Endodermal cell (in vitro differentiated cells): Measurements from ENCODE around the gene MALAT1. TPM values are rescaled to one million over a fixed set of nuclear protein-coding genes. Genes with fewer than 3 reads are reported as not detected.

Experiments
- DNase-seq: peaks from one replicate; pipeline ENCODE4 v3.0.0-alpha.2; 2017
- H3K27ac ChIP-seq: 2 replicates; pipeline ENCODE4 v1.5.1; 2013; ENCODE audit warnings: mild to moderate bottlenecking, low read depth, low read length, moderate library complexity
- H3K27me3 ChIP-seq: 2 replicates; pipeline ENCODE4 v1.6.1; 2013; ENCODE audit warnings: mild to moderate bottlenecking, low read length, moderate library complexity; ENCODE audit not compliant: insufficient read depth, control insufficient read depth, poor library complexity, severe bottlenecking
- H3K36me3 ChIP-seq: 2 replicates; pipeline ENCODE4 v1.7.0; 2013; ENCODE audit warnings: mild to moderate bottlenecking, low read length, moderate library complexity; ENCODE audit not compliant: control insufficient read depth, insufficient read depth
- H3K4me1 ChIP-seq: one replicate; pipeline ENCODE4 v1.7.0; 2013; ENCODE audit warnings: low read length; ENCODE audit not compliant: control insufficient read depth, insufficient read depth
- H3K4me3 ChIP-seq: 2 replicates; pipeline ENCODE4 v1.5.1; 2013; ENCODE audit warnings: mild to moderate bottlenecking, low read length, moderate library complexity
- H3K9ac ChIP-seq: 2 replicates; pipeline ENCODE4 v1.6.1; 2013; ENCODE audit warnings: mild to moderate bottlenecking, low read length, moderate library complexity; ENCODE audit not compliant: poor library complexity, severe bottlenecking; ENCODE audit errors: extremely low read depth
- H3K9me3 ChIP-seq: 2 replicates; pipeline ENCODE4 v1.6.1; 2013; ENCODE audit warnings: mild to moderate bottlenecking, low read length, moderate library complexity; ENCODE audit not compliant: control insufficient read depth
- H3K27ac Mint-ChIP-seq: 2 replicates; pipeline ENCODE4 v1.8.0; 2020; ENCODE audit warnings: mixed read lengths
- H3K27me3 Mint-ChIP-seq: 2 replicates; pipeline ENCODE4 v1.8.0; 2021; ENCODE audit warnings: mild to moderate bottlenecking, mixed read lengths; ENCODE audit not compliant: insufficient read depth
- H3K36me3 Mint-ChIP-seq: 2 replicates; pipeline ENCODE4 v1.8.0; 2020; ENCODE audit warnings: low read depth, mixed read lengths
- H3K4me1 Mint-ChIP-seq: 2 replicates; pipeline ENCODE4 v1.8.0; 2020; ENCODE audit warnings: mixed read lengths
- H3K4me3 Mint-ChIP-seq: 2 replicates; pipeline ENCODE4 v1.8.0; 2020; ENCODE audit warnings: mild to moderate bottlenecking, moderate library complexity, mixed read lengths
- H3K9me3 Mint-ChIP-seq: 2 replicates; pipeline ENCODE4 v1.8.0; 2020; ENCODE audit warnings: mild to moderate bottlenecking, mixed read lengths
- WGBS, 2 experiments: methylation state at CpG; one replicate each; pipeline versions ENCODE4 v1.1.5 to v1.1.7; 2013; ENCODE audit warnings: missing lambda C conversion rate in 2 of 2, mixed read lengths in 1 of 2; ENCODE audit not compliant: insufficient coverage in 1 of 2, insufficient read length in 1 of 2; 5-methylcytosine and 5-hydroxymethylcytosine counted together
- total RNA-seq, 2 donors: library from RNA; stranded (reverse); fragmentation: NEBNext Ultra II Directional in 1 of 2; extraction: Animal tissue kit (Norgen Biotek cat#: 25700) in 1 of 2; gene quantifications; 2 replicates in 1 of 2; 3 replicates in 1 of 2; pipeline ENCODE4 v1.2.1, GENCODE V29; 2021
- TF ChIP-seq, protein P1 (sequence below): fragments of 200-600 bp; sonication (generic); conservative IDR thresholded peaks from 2 replicates; pipeline ENCODE4 v1.5.0; 2021; ENCODE audit warnings: antibody characterized with exemption, mild to moderate bottlenecking

The MALAT1 gene
- total RNA-seq, 2 donors from 2014 or later, result 5,233 to 6,894 TPM

DNA sequence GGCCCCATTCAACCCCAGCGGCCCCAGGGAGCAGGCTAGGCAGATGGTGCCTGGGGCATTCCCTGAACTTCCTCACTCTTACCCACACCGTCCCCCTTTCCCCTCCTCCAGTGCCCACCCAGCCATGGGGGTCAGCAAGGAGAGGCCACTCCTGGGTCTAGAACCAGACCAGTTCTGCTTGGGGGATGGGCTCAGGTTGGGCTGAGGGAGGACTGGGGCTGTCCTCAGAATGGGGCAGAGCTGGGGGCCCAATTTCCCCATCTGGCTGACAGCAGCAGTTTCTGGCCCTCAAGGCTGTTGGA, 38.4 kb downstream of the MALAT1 start:
- Mint-ChIP-seq H3K9me3 (no peaks in the 10 kb centered on the region), H3K27ac (no peak overlapping the region), H3K4me3 (no peak overlapping the region), H3K4me1 (no peaks in the 10 kb centered on the region), H3K27me3 (peaks cover 38% of the 10 kb centered on the region), H3K36me3 (peaks cover 38% of the 10 kb centered on the region)
- WGBS, 2 experiments, result 89 to 100% methylated on average over 1 to 2 of the region's 2 CpGs
- TF ChIP-seq, protein P1, sequence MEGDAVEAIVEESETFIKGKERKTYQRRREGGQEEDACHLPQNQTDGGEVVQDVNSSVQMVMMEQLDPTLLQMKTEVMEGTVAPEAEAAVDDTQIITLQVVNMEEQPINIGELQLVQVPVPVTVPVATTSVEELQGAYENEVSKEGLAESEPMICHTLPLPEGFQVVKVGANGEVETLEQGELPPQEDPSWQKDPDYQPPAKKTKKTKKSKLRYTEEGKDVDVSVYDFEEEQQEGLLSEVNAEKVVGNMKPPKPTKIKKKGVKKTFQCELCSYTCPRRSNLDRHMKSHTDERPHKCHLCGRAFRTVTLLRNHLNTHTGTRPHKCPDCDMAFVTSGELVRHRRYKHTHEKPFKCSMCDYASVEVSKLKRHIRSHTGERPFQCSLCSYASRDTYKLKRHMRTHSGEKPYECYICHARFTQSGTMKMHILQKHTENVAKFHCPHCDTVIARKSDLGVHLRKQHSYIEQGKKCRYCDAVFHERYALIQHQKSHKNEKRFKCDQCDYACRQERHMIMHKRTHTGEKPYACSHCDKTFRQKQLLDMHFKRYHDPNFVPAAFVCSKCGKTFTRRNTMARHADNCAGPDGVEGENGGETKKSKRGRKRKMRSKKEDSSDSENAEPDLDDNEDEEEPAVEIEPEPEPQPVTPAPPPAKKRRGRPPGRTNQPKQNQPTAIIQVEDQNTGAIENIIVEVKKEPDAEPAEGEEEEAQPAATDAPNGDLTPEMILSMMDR, result no peak
- H3K4me1 ChIP-seq, result no peaks in the 10 kb centered on the region
- H3K9me3 ChIP-seq, result no peaks in the 10 kb centered on the region
- no peak overlapping the region for H3K9ac ChIP-seq
- DNase-seq, result no peak
- peaks cover 46% of the 10 kb centered on the region for H3K27me3 ChIP-seq
- no peak overlapping the region for H3K4me3 ChIP-seq
- H3K36me3 ChIP-seq, result peaks cover 32% of the 10 kb centered on the region
- H3K27ac ChIP-seq, result no peak overlapping the region

DNA sequence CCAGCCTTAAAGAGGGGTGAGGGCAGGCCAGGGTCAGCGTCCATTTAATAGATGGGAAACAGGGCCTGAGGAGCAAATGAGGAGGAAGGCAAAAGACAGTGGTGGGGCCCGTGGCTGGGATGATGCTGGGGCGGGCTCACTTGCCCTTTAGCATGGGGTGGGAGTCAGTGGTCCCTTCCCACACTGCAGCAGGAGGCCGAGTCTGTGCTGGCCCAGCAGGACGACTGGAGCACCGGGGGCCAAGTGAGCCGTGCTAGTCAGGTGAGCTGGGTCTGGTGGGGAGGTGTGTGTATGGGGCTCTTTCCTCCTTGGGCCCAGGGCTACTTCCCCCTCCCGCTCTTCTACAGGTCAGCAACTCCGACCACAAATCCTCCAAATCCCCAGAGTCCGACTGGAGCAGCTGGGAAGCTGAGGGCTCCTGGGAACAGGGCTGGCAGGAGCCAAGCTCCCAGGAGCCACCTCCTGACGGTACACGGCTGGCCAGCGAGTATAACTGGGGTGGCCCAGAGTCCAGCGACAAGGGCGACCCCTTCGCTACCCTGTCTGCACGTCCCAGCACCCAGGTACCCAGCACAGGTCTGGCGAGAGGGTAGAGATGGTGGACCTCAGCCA, 38.9 kb downstream of the MALAT1 start:
- no peak for DNase-seq
- Histone ChIP-seq H3K4me3 (no peak overlapping the region), H3K4me1 (no peaks in the 10 kb centered on the region), H3K27ac (no peak overlapping the region), H3K9me3 (no peaks in the 10 kb centered on the region), H3K36me3 (peaks cover 27% of the 10 kb centered on the region), H3K9ac (no peak overlapping the region), H3K27me3 (peaks cover 46% of the 10 kb centered on the region)
- H3K27me3 Mint-ChIP-seq, result peaks cover 42% of the 10 kb centered on the region
- no peaks in the 10 kb centered on the region for H3K4me1 Mint-ChIP-seq
- TF ChIP-seq, protein P1, result no peak
- H3K27ac Mint-ChIP-seq, result no peak overlapping the region
- no peak overlapping the region for H3K4me3 Mint-ChIP-seq
- WGBS, 2 experiments, result 95 to 98% methylated on average over 6 to 16 of the region's 18 CpGs
- no peaks in the 10 kb centered on the region for H3K9me3 Mint-ChIP-seq
- H3K36me3 Mint-ChIP-seq, result peaks cover 35% of the 10 kb centered on the region

DNA sequence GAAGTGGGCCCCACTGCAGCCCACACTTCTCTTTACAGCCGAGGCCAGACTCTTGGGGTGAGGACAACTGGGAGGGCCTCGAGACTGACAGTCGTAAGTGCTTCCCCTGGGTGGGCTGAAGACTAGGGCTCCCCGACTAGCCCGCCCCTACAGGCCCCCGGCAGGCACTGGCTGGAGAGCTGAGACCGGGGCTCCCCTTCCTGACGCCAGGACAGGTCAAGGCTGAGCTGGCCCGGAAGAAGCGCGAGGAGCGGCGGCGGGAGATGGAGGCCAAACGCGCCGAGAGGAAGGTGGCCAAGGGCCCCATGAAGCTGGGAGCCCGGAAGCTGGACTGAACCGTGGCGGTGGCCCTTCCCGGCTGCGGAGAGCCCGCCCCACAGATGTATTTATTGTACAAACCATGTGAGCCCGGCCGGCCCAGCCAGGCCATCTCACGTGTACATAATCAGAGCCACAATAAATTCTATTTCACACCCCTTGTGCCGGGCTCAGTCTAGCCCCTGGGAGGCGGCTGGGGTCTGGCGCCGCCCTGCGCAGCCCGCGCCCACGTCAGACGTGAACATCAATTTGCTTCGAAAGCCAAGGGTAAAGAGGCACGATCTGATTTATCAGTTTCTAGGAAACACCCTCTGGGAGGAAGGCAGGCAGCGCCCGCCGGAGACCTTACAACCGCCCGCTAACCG, 39.5 kb downstream of the MALAT1 start:
- Histone ChIP-seq H3K27me3 (peaks cover 46% of the 10 kb centered on the region), H3K9me3 (no peaks in the 10 kb centered on the region), H3K27ac (no peak overlapping the region), H3K36me3 (peaks cover 21% of the 10 kb centered on the region), H3K9ac (no peak overlapping the region), H3K4me3 (no peak overlapping the region), H3K4me1 (no peaks in the 10 kb centered on the region)
- Mint-ChIP-seq H3K27me3 (peaks cover 48% of the 10 kb centered on the region), H3K4me3 (no peak overlapping the region), H3K9me3 (no peaks in the 10 kb centered on the region), H3K27ac (no peak overlapping the region), H3K4me1 (no peaks in the 10 kb centered on the region), H3K36me3 (peaks cover 32% of the 10 kb centered on the region)
- DNase-seq, result no peak
- TF ChIP-seq, protein P1, result no peak
- 89% methylated on average over 33 to 43 of the region's 43 CpGs for WGBS, 2 experiments
